Endothelial cell of coronary artery (primary cell): ENCODE data around the gene OR10P1. TPM values are rescaled to one million over a fixed set of nuclear protein-coding genes. Genes with fewer than 3 reads are reported as not detected.

Experiments used
- total RNA-seq: library from RNA; depleted of rRNA; stranded (reverse); fragments of >200 nt; gene quantifications from 2 replicates; pipeline ENCODE4 v1.2.3, GENCODE V29; 2014

OR10P1 gene
- not detected in 2 replicates for total RNA-seq

GRCh38 chr12:55636853-55637252 lies at the start of gene OR10P1:
TSS of gene OR10P1 (plus strand) at chr12:55636892. CDS start at chr12:55636892, 0 bp downstream.

Other genes with a start within 250 kb of the OR10P1 start
- gene OR6C65, start 236.4 kb upstream of the OR10P1 start, total RNA-seq: not detected in 2 replicates
- gene OR6C76, start 210.6 kb upstream of the OR10P1 start, total RNA-seq: not detected in 2 replicates
- gene OR6C2, start 192.8 kb upstream of the OR10P1 start, total RNA-seq: not detected in 2 replicates
- not detected in 2 replicates for gene OR6C70, start 166.8 kb upstream of the OR10P1 start, total RNA-seq
- gene OR6C68, start 144.5 kb upstream of the OR10P1 start, total RNA-seq: not detected in 2 replicates
- not detected in 2 replicates for gene OR6C4, start 87.3 kb upstream of the OR10P1 start, total RNA-seq
- not detected in 2 replicates for gene OR2AP1, start 64.4 kb upstream of the OR10P1 start, total RNA-seq
- 0.09 and 1.0 TPM in 2 replicates for gene ITGA7, start 71.0 kb downstream of the OR10P1 start, total RNA-seq
- 58.2 and 71.6 TPM in 2 replicates for gene BLOC1S1, start 79.2 kb downstream of the OR10P1 start, total RNA-seq
- 1.2 and 2.8 TPM in 2 replicates for gene RDH5, start 83.5 kb downstream of the OR10P1 start, total RNA-seq
- 1,637 and 1,643 TPM in 2 replicates for gene CD63, start 92.1 kb downstream of the OR10P1 start, total RNA-seq
- gene GDF11, start 106.2 kb downstream of the OR10P1 start, total RNA-seq: 2.8 and 3.3 TPM in 2 replicates
- gene SARNP, start 180.8 kb downstream of the OR10P1 start, total RNA-seq: 96.7 and 98.7 TPM in 2 replicates
- 33.3 and 35.9 TPM in 2 replicates for gene ORMDL2, start 181.1 kb downstream of the OR10P1 start, total RNA-seq
- gene DNAJC14, start 192.7 kb downstream of the OR10P1 start, total RNA-seq: 48.8 and 53.6 TPM in 2 replicates
- gene MMP19, start 206.0 kb downstream of the OR10P1 start, total RNA-seq: 0.27 and 2.6 TPM in 2 replicates